LNCaP clone FGC (cell line): Measurements from ENCODE around the gene ARID3A.
"Not testable (repeated sequence)": the region's sequence is repeated elsewhere in the genome, so short reads cannot be mapped to it uniquely, and the experiment has no call there.

Source experiments
- DNase-seq: peaks from one replicate; pipeline ENCODE4 v3.0.0-alpha.2; 2011; ENCODE audit warnings: low read depth
- H3K4me3 ChIP-seq: 2 replicates; pipeline ENCODE4 v1.5.1; 2011; ENCODE audit warnings: mild to moderate bottlenecking, low read depth, low read length, control low read depth
- TF ChIP-seq, protein P1 (sequence below): IDR thresholded peaks from 2 replicates; pipeline ENCODE4 v1.5.1; 2012; ENCODE audit warnings: mild to moderate bottlenecking; ENCODE audit not compliant: control insufficient read depth, insufficient read depth; ENCODE audit errors: extremely low read depth

The ARID3A gene

GRCh38 chr19:1018393-1018792 is 92.6 kb downstream of the ARID3A start:
- DNase-seq, result no peak
- TF ChIP-seq, protein P1, sequence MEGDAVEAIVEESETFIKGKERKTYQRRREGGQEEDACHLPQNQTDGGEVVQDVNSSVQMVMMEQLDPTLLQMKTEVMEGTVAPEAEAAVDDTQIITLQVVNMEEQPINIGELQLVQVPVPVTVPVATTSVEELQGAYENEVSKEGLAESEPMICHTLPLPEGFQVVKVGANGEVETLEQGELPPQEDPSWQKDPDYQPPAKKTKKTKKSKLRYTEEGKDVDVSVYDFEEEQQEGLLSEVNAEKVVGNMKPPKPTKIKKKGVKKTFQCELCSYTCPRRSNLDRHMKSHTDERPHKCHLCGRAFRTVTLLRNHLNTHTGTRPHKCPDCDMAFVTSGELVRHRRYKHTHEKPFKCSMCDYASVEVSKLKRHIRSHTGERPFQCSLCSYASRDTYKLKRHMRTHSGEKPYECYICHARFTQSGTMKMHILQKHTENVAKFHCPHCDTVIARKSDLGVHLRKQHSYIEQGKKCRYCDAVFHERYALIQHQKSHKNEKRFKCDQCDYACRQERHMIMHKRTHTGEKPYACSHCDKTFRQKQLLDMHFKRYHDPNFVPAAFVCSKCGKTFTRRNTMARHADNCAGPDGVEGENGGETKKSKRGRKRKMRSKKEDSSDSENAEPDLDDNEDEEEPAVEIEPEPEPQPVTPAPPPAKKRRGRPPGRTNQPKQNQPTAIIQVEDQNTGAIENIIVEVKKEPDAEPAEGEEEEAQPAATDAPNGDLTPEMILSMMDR, result no peak
- peak overlapping the region; percentile 89; the same call in 1 of the 2 replicates for H3K4me3 ChIP-seq

DNA sequence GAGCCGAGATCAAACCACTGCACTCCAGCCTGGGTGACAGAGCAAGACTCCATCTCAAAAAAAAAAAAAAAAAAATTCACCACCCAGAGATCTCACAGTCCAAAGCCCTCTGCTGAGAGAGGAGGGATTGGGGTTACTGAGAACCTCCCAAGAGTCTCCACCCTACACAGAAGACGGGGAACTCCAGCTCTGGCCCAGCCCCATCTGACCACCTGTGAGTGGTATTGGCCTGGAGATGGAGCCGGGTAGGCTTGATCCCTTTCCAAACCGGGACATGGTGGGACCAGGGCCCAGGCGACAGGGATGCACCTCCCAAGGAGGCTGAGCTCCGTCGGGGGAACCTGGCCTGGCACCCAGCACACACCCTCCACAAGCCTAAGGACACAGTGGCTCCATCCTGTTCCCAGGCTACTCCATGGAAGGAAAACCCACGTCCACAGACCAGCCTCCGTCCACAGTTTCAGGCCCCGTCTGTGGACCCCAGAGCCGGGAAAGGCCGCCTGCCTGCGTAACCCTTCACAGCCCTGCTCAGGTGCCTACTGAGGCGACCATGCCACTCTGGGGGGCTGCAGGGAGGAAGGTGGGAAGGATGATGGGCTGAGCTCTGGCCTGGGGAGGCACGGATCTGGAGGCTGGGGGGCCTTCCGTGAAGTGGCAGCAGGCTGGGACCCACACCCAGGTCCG is 93.2 kb downstream of the ARID3A start:
- no peak for DNase-seq
- TF ChIP-seq, protein P1, result no peak
- peak overlapping the region; percentile 89 for H3K4me3 ChIP-seq

- DNase-seq, result no peak
- H3K4me3 ChIP-seq, result peak overlapping the region; percentile 89
- TF ChIP-seq, protein P1, result no peak
These were observed 93.8 kb downstream of the ARID3A start for GRCh38 chr19:1019616-1019961.

- TF ChIP-seq, protein P1, result no peak
- peak overlapping the region; percentile 89 for H3K4me3 ChIP-seq
- DNase-seq, result no peak
These were observed 94.4 kb downstream of the ARID3A start for GRCh38 chr19:1019980-1020867.

- DNase-seq, result peak; percentile 89
- TF ChIP-seq, protein P1, result no peak
- H3K4me3 ChIP-seq, result peak within 1 kb of the TSS; percentile 89
These were observed 95.1 kb downstream of the ARID3A start, which contains the start of gene TMEM259 for GRCh38 chr19:1020868-1021425. Gene TMEM259, minus strand, starts transcription at chr19:1021123. Its CDS starts 127 bp downstream, at chr19:1020996.

GRCh38 chr19:1023883-1024188 is 98.0 kb downstream of the ARID3A start:
- not testable (repeated sequence) for H3K4me3 ChIP-seq

DNA sequence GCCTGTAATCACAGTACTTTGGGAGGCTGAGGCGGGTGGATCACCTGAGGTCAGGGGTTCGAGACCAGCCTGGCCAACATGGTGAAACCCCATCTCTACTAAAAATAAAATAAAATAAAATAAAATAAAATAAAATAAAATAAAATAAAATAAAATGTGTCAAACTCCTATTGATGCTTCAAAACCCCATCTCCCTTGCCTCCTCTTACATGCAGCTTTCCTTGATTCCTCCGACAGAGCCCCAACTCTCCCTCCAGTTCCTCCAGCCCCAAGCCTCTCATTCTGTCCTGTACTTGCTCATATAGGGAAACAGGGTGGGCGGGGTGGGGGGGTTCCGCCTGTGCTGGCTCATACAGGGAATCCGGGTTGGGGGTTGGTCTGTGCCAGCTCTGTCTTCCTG is 99.2 kb downstream of the ARID3A start:
- DNase-seq, result not testable (repeated sequence)

More at GRCh38 chr19:1023883-1024188, 98.0 kb downstream of the ARID3A start:
- not testable (repeated sequence) for DNase-seq

More for the DNA sequence above, 99.2 kb downstream of the ARID3A start:
- not testable (repeated sequence) for H3K4me3 ChIP-seq
